HEK293 (cell line): ENCODE data around the gene ACIN1.

Experiments
- KLF16 ChIP-seq: fragments of 450-650 bp; formaldehyde crosslinking; IDR thresholded peaks from 2 replicates; pipeline ENCODE4 v1.5.1; 2017; ENCODE audit warnings: missing biosample characterization, missing genetic modification characterization
- SALL2 ChIP-seq: fragments of 450-650 bp; formaldehyde crosslinking; IDR thresholded peaks from 2 replicates; pipeline ENCODE4 v1.5.0; 2017; ENCODE audit warnings: missing biosample characterization, mild to moderate bottlenecking, missing genetic modification characterization, borderline replicate concordance
- ZBTB48 ChIP-seq: fragments of 450-650 bp; formaldehyde crosslinking; IDR thresholded peaks from 2 replicates; pipeline ENCODE4 v1.5.1; 2016; ENCODE audit warnings: missing biosample characterization, missing genetic modification characterization
- ZFP69B ChIP-seq: fragments of 450-650 bp; formaldehyde crosslinking; IDR thresholded peaks from 2 replicates; pipeline ENCODE4 v1.5.1; 2016; ENCODE audit warnings: missing biosample characterization, missing genetic modification characterization
- ZNF10 ChIP-seq: fragments of 450-650 bp; formaldehyde crosslinking; IDR thresholded peaks from 2 replicates; pipeline ENCODE4 v1.5.1; 2017; ENCODE audit warnings: missing biosample characterization, missing genetic modification characterization
- ZNF19 ChIP-seq: fragments of 450-650 bp; formaldehyde crosslinking; IDR thresholded peaks from 2 replicates; pipeline ENCODE4; 2016; ENCODE audit warnings: missing biosample characterization, missing genetic modification characterization, low read depth
- ZNF266 ChIP-seq: fragments of 450-650 bp; formaldehyde crosslinking; IDR thresholded peaks from 2 replicates; pipeline ENCODE4 v1.5.1; 2016; ENCODE audit warnings: missing biosample characterization, missing genetic modification characterization, low read depth
- ZNF404 ChIP-seq: fragments of 450-650 bp; formaldehyde crosslinking; IDR thresholded peaks from 2 replicates; pipeline ENCODE4 v1.5.1; 2017; ENCODE audit warnings: missing biosample characterization, missing genetic modification characterization
- ZNF423 ChIP-seq: fragments of 450-650 bp; formaldehyde crosslinking; IDR thresholded peaks from 2 replicates; pipeline ENCODE4 v1.5.1; 2016; ENCODE audit warnings: missing biosample characterization, missing genetic modification characterization
- ZNF473 ChIP-seq: fragments of 450-650 bp; formaldehyde crosslinking; IDR thresholded peaks from 2 replicates; pipeline ENCODE4 v1.5.1; 2017; ENCODE audit warnings: missing biosample characterization, missing genetic modification characterization
- ZNF548 ChIP-seq: fragments of 450-650 bp; formaldehyde crosslinking; IDR thresholded peaks from 2 replicates; pipeline ENCODE4 v1.5.1; 2016; ENCODE audit warnings: missing biosample characterization, missing genetic modification characterization
- ZNF549 ChIP-seq: fragments of 450-650 bp; IDR thresholded peaks from 2 replicates; pipeline ENCODE4 v1.5.1; 2018; ENCODE audit warnings: missing biosample characterization, missing genetic modification characterization, mild to moderate bottlenecking, inconsistent platforms, moderate library complexity
- ZNF555 ChIP-seq: fragments of 450-650 bp; formaldehyde crosslinking; conservative IDR thresholded peaks from 2 replicates; pipeline ENCODE4 v1.5.1; 2017; ENCODE audit warnings: missing biosample characterization, mild to moderate bottlenecking, missing genetic modification characterization, inconsistent platforms
- ZNF791 ChIP-seq: fragments of 450-650 bp; formaldehyde crosslinking; IDR thresholded peaks from 2 replicates; pipeline ENCODE4 v1.5.1; 2016; ENCODE audit warnings: missing biosample characterization, missing genetic modification characterization
- TF ChIP-seq, protein P1 (sequence below): fragments of 450-650 bp; formaldehyde crosslinking; IDR thresholded peaks from 2 replicates; pipeline ENCODE4 v1.5.1; 2016; ENCODE audit warnings: missing biosample characterization, missing genetic modification characterization, low read depth
- TF ChIP-seq, protein P2 (sequence below): fragments of 450-650 bp; formaldehyde crosslinking; IDR thresholded peaks from 2 replicates; pipeline ENCODE4 v1.5.1; 2016; ENCODE audit warnings: missing biosample characterization, missing genetic modification characterization
- TF ChIP-seq, protein P3 (sequence below): fragments of 450-650 bp; formaldehyde crosslinking; IDR thresholded peaks from 2 replicates; pipeline ENCODE4 v1.5.1; 2016; ENCODE audit warnings: missing biosample characterization, missing genetic modification characterization
- TF ChIP-seq, protein P4 (sequence below): fragments of 450-650 bp; IDR thresholded peaks from 2 replicates; pipeline ENCODE4 v1.5.1; 2018; ENCODE audit warnings: missing biosample characterization, mild to moderate bottlenecking, missing genetic modification characterization
- TF ChIP-seq, protein P5 (sequence below): fragments of 450-650 bp; formaldehyde crosslinking; IDR thresholded peaks from 2 replicates; pipeline ENCODE4 v1.5.1; 2016; ENCODE audit warnings: missing biosample characterization, missing genetic modification characterization
- TF ChIP-seq, protein P6 (sequence below): fragments of 450-650 bp; formaldehyde crosslinking; conservative IDR thresholded peaks from 2 replicates; pipeline ENCODE4 v1.5.1; 2016; ENCODE audit warnings: low read depth, missing biosample characterization, missing genetic modification characterization
- TF ChIP-seq, protein P7 (sequence below): fragments of 450-650 bp; formaldehyde crosslinking; IDR thresholded peaks from 2 replicates; pipeline ENCODE4 v1.5.1; 2016; ENCODE audit warnings: missing biosample characterization, missing genetic modification characterization, borderline replicate concordance
- TF ChIP-seq, protein P8 (sequence below): fragments of 450-650 bp; formaldehyde crosslinking; IDR thresholded peaks from 2 replicates; pipeline ENCODE4 v1.5.1; 2016; ENCODE audit warnings: missing biosample characterization, missing genetic modification characterization

The ACIN1 gene

DNA sequence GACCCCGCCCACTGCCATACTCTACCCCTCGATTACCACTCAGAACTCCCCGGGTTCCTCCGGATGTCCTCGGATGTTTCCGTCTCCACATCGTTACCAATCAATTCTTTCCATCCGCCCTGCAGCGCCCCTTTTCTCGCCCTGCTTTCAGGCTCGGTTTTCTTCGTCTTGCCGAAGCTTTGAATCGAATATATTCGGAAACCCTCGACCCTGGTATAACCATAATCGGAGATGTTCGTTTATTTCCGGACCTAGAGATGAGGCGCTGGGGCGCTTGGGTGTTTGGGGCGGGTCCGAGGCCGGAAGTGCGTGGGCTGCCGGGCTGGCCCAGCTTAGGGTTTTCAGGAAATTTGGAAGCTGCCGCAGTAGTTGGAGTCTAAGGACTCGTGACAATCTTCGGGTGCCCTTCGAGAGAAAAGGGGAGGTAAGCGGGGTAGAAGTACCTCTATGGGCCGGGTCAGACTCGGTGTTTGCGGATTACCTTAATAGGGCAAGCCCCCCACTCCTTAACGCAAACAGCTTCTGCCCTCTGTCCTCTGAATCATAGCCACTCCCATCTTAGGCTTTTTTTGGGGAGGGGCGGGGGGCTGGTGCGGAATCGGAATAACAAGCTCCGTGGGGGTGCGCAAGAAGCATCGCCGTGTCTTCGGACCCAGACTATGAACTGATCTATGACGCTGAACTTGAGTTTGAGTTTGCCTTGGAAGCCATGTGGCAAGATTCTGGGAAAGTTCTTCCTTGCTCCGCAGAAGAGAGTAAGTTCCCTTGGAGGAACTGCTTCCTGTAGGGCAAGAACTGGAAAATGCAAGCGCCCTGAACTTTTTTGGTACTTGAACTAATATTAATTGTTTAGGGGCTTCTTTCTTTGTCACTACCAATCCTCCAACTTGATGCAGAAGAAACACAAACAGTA lies 516 bp upstream of the ACIN1 start, which contains the start of gene C14orf119 (continued):
- TF ChIP-seq, protein P1, sequence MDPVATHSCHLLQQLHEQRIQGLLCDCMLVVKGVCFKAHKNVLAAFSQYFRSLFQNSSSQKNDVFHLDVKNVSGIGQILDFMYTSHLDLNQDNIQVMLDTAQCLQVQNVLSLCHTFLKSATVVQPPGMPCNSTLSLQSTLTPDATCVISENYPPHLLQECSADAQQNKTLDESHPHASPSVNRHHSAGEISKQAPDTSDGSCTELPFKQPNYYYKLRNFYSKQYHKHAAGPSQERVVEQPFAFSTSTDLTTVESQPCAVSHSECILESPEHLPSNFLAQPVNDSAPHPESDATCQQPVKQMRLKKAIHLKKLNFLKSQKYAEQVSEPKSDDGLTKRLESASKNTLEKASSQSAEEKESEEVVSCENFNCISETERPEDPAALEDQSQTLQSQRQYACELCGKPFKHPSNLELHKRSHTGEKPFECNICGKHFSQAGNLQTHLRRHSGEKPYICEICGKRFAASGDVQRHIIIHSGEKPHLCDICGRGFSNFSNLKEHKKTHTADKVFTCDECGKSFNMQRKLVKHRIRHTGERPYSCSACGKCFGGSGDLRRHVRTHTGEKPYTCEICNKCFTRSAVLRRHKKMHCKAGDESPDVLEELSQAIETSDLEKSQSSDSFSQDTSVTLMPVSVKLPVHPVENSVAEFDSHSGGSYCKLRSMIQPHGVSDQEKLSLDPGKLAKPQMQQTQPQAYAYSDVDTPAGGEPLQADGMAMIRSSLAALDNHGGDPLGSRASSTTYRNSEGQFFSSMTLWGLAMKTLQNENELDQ (tag by site-specific recombination) = no peak
- TF ChIP-seq ZNF555 (no peak), ZNF266 (tag by site-specific recombination) (no peak), ZNF19 (tag by site-specific recombination) (no peak), ZNF549 (tag by site-specific recombination) (no peak), ZNF423 (tag by site-specific recombination) (no peak), ZBTB48 (0 out of 2 replicates have a peak, but pooled peaks have one; percentile 33), ZNF473 (tag by site-specific recombination) (no peak), ZNF791 (tag by site-specific recombination) (no peak), ZNF10 (tag by site-specific recombination) (0 out of 2 replicates have a peak, but pooled peaks have one; percentile 20), KLF16 (tag by site-specific recombination) (0 out of 2 replicates have a peak, but pooled peaks have one; percentile 26), ZNF548 (tag by site-specific recombination) (no peak), ZFP69B (tag by site-specific recombination) (peak; percentile 29; the same call in 1 of the 2 replicates), ZNF404 (tag by site-specific recombination) (no peak), SALL2 (tag by site-specific recombination) (no peak)
- TF ChIP-seq, protein P2, sequence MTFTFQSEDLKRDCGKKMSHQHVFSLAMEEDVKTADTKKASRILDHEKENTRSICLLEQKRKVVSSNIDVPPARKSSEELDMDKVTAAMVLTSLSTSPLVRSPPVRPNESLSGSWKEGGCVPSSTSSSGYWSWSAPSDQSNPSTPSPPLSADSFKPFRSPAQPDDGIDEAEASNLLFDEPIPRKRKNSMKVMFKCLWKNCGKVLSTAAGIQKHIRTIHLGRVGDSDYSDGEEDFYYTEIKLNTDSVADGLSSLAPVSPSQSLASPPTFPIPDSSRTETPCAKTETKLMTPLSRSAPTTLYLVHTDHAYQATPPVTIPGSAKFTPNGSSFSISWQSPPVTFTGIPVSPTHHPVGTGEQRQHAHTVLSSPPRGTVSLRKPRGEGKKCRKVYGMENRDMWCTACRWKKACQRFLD (tag by site-specific recombination) = no peak
- TF ChIP-seq, protein P3, sequence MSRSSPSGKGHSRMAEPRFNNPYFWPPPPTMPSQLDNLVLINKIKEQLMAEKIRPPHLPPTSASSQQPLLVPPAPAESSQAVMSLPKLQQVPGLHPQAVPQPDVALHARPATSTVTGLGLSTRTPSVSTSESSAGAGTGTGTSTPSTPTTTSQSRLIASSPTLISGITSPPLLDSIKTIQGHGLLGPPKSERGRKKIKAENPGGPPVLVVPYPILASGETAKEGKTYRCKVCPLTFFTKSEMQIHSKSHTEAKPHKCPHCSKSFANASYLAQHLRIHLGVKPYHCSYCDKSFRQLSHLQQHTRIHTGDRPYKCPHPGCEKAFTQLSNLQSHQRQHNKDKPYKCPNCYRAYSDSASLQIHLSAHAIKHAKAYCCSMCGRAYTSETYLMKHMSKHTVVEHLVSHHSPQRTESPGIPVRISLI (tag by site-specific recombination) = no peak
- TF ChIP-seq, protein P4, sequence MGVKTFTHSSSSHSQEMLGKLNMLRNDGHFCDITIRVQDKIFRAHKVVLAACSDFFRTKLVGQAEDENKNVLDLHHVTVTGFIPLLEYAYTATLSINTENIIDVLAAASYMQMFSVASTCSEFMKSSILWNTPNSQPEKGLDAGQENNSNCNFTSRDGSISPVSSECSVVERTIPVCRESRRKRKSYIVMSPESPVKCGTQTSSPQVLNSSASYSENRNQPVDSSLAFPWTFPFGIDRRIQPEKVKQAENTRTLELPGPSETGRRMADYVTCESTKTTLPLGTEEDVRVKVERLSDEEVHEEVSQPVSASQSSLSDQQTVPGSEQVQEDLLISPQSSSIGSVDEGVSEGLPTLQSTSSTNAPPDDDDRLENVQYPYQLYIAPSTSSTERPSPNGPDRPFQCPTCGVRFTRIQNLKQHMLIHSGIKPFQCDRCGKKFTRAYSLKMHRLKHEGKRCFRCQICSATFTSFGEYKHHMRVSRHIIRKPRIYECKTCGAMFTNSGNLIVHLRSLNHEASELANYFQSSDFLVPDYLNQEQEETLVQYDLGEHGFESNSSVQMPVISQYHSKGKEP (tag by site-specific recombination) = no peak
- TF ChIP-seq, protein P5, sequence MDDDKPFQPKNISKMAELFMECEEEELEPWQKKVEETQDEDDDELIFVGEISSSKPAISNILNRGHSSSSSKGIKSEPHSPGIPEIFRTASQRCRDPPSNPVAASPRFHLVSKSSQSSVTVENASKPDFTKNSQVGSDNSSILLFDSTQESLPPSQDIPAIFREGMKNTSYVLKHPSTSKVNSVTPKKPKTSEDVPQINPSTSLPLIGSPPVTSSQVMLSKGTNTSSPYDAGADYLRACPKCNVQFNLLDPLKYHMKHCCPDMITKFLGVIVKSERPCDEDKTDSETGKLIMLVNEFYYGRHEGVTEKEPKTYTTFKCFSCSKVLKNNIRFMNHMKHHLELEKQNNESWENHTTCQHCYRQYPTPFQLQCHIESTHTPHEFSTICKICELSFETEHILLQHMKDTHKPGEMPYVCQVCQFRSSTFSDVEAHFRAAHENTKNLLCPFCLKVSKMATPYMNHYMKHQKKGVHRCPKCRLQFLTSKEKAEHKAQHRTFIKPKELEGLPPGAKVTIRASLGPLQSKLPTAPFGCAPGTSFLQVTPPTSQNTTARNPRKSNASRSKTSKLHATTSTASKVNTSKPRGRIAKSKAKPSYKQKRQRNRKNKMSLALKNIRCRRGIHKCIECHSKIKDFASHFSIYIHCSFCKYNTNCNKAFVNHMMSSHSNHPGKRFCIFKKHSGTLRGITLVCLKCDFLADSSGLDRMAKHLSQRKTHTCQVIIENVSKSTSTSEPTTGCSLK (tag by site-specific recombination) = no peak
- TF ChIP-seq, protein P6, sequence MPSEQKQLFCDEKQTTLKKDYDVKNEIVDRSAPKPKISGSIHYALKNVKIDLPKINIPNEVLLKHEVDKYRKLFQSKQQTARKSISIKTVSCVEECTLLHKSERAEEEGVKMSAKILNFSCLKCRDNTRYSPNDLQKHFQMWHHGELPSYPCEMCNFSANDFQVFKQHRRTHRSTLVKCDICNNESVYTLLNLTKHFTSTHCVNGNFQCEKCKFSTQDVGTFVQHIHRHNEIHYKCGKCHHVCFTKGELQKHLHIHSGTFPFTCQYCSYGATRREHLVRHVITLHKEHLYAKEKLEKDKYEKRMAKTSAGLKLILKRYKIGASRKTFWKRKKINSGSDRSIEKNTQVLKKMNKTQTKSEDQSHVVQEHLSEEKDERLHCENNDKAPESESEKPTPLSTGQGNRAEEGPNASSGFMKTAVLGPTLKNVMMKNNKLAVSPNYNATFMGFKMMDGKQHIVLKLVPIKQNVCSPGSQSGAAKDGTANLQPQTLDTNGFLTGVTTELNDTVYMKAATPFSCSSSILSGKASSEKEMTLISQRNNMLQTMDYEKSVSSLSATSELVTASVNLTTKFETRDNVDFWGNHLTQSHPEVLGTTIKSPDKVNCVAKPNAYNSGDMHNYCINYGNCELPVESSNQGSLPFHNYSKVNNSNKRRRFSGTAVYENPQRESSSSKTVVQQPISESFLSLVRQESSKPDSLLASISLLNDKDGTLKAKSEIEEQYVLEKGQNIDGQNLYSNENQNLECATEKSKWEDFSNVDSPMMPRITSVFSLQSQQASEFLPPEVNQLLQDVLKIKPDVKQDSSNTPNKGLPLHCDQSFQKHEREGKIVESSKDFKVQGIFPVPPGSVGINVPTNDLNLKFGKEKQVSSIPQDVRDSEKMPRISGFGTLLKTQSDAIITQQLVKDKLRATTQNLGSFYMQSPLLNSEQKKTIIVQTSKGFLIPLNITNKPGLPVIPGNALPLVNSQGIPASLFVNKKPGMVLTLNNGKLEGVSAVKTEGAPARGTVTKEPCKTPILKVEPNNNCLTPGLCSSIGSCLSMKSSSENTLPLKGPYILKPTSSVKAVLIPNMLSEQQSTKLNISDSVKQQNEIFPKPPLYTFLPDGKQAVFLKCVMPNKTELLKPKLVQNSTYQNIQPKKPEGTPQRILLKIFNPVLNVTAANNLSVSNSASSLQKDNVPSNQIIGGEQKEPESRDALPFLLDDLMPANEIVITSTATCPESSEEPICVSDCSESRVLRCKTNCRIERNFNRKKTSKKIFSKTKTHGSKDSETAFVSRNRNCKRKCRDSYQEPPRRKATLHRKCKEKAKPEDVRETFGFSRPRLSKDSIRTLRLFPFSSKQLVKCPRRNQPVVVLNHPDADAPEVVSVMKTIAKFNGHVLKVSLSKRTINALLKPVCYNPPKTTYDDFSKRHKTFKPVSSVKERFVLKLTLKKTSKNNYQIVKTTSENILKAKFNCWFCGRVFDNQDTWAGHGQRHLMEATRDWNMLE (tag by site-specific recombination) = no peak
- TF ChIP-seq, protein P7, sequence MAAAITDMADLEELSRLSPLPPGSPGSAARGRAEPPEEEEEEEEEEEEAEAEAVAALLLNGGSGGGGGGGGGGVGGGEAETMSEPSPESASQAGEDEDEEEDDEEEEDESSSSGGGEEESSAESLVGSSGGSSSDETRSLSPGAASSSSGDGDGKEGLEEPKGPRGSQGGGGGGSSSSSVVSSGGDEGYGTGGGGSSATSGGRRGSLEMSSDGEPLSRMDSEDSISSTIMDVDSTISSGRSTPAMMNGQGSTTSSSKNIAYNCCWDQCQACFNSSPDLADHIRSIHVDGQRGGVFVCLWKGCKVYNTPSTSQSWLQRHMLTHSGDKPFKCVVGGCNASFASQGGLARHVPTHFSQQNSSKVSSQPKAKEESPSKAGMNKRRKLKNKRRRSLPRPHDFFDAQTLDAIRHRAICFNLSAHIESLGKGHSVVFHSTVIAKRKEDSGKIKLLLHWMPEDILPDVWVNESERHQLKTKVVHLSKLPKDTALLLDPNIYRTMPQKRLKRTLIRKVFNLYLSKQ (tag by site-specific recombination) = no peak
- TF ChIP-seq, protein P8, sequence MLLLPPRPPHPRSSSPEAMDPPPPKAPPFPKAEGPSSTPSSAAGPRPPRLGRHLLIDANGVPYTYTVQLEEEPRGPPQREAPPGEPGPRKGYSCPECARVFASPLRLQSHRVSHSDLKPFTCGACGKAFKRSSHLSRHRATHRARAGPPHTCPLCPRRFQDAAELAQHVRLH (tag by site-specific recombination) = no peak
